ENCODE results near the gene ARPC5L.

DNA sequence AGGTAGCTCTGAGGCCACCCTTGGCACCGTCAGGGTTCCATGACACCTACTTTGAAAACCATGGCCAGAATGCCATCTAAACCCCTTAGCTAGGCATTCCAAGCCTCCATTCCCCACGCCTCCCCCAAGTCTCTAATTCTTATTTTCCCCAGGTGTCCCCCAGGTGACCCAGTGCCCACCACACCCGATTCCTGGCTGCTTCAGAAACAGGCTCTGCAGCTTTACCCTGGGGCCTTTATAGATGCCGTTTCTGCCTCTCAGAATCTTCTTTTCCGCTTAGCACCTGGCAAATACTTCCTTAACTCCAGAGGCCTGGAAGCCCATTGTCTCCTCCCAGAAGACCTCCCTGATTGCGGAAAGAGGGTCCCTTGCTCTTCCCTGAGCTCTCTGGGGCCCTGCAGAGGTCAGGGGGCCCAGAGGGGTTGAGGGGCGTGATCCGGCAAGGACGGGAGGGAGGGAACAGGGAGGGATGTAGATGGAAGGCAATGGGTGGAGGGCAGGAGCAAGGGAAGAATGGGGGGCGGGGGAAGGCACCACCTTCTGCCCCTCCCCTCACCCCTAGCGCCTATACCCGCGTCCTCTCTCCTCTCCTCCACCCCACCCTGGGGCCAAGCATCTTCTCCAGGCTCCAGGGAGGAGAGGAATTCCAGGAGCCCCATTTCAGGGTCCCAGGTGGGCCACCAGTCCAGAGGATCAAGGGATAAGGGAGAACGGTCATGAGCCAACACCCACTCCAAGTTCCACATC, 20.7 kb upstream of the ARPC5L start:
- TF ChIP-seq, protein P1, sequence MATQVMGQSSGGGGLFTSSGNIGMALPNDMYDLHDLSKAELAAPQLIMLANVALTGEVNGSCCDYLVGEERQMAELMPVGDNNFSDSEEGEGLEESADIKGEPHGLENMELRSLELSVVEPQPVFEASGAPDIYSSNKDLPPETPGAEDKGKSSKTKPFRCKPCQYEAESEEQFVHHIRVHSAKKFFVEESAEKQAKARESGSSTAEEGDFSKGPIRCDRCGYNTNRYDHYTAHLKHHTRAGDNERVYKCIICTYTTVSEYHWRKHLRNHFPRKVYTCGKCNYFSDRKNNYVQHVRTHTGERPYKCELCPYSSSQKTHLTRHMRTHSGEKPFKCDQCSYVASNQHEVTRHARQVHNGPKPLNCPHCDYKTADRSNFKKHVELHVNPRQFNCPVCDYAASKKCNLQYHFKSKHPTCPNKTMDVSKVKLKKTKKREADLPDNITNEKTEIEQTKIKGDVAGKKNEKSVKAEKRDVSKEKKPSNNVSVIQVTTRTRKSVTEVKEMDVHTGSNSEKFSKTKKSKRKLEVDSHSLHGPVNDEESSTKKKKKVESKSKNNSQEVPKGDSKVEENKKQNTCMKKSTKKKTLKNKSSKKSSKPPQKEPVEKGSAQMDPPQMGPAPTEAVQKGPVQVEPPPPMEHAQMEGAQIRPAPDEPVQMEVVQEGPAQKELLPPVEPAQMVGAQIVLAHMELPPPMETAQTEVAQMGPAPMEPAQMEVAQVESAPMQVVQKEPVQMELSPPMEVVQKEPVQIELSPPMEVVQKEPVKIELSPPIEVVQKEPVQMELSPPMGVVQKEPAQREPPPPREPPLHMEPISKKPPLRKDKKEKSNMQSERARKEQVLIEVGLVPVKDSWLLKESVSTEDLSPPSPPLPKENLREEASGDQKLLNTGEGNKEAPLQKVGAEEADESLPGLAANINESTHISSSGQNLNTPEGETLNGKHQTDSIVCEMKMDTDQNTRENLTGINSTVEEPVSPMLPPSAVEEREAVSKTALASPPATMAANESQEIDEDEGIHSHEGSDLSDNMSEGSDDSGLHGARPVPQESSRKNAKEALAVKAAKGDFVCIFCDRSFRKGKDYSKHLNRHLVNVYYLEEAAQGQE (IDR thresholded peaks at IDR 0.05; ENCODE audit: insufficient replicate concordance, low read depth): no peak
- TF ChIP-seq, protein P2, sequence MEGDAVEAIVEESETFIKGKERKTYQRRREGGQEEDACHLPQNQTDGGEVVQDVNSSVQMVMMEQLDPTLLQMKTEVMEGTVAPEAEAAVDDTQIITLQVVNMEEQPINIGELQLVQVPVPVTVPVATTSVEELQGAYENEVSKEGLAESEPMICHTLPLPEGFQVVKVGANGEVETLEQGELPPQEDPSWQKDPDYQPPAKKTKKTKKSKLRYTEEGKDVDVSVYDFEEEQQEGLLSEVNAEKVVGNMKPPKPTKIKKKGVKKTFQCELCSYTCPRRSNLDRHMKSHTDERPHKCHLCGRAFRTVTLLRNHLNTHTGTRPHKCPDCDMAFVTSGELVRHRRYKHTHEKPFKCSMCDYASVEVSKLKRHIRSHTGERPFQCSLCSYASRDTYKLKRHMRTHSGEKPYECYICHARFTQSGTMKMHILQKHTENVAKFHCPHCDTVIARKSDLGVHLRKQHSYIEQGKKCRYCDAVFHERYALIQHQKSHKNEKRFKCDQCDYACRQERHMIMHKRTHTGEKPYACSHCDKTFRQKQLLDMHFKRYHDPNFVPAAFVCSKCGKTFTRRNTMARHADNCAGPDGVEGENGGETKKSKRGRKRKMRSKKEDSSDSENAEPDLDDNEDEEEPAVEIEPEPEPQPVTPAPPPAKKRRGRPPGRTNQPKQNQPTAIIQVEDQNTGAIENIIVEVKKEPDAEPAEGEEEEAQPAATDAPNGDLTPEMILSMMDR (IDR thresholded peaks at IDR 0.05; ENCODE audit: insufficient read depth, low read length): no peak
